UCSD-AML1 (cell line): ENCODE data around the gene RCBTB1.
"Not testable (repeated sequence)": the region's sequence is repeated elsewhere in the genome, so short reads cannot be mapped to it uniquely, and the experiment has no call there.

Experiments
- DNase-seq: peaks from one replicate; lab custom pipeline; 2025; ENCODE audit not compliant: unreplicated experiment; lab: John Stamatoyannopoulos, UW

The RCBTB1 gene

DNA sequence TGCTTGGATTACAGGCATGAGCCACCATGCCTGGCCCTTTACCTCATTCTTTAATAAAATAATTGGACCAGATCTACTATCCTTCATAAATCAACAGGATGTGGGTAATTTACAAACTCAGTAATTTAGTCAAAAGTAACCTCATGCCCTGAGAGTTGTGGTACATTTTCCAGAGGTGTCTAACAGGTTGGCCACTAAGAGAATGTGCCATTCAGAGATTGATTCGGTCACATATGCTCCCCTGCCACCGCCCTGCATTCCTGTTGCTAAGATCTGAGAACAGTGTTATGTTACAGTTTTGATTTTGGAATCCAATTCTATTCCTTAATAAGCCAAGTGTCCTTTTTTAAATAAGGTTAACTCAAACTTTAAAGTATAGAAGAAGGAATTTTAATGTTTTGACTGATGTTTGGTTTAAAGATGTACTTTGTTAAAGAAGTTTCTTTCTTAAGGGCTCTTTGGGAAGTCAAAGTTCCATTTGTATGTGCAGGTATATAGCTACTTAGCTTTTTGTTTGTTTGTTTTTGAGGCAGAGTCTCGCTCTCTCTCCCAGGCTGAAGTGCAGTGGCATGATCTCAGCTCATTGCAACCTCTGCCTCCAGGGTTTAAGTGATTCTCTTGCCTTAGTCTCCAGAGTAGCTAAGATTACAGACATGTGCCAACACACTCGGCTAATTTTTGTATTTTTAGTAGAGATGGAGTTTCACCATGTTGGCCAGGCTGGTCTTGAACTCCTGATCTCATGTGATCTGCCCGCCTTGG lies 60.4 kb downstream of the RCBTB1 start:
- DNase-seq, result no peak

DNA sequence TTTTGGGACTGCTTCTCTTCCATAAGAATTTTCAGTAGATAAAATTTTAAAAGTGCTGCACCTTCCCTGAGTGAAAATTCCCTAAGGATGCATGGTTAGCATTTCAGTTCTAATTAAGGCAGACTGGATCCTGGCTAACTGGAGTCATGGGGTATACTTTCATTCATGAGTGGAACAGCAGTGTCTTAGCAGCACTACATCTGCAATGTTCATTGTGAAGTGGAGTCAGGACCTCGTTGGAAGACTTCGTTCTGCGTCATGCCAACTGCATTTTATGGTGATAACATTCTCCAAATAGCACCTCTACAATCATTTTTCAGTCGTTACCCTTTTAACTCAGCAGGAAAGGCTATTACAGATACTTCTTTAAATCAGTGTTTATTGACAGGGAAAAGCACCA lies 64.1 kb downstream of the RCBTB1 start:
- DNase-seq, result no peak

DNA sequence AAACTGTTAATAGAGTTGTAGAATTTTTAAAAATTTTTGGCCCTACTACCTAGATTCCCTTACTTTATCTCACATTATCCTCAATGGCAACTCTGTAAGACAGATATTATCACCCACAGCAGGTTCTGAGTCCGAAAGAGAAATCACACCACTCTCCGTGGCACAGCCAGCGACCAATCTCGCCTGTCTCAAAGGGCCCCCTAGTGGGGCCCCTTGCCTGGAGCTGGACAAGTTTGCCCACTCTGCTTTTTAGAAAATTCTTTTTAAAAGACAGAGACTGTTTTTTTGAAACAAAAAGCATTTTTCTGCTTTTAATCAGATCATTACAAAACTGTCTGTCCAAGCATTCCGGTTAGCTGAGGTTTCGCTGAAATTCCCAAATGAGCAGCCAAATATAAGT lies 67.9 kb downstream of the RCBTB1 start:
- DNase-seq, result no peak

DNA sequence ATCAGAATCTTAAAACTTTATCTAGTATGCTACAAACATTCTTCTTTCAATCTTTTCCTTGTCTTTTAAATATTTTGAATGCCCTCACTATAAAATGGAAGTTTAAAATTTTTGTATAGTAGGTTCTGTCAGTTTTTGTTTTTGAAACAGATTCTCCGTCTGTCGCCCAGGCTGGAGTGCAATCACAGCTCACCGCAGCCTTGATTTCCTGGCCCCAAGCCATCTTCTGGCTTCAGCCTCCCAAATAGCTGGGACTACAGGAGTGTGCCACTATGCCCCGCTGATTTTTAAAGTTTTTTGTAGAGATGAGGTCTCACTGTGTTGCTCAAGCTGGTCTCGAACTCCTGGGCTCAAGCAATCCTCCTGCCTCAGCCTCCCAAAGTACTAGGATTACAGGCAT lies 68.9 kb downstream of the RCBTB1 start:
- DNase-seq, result no peak

DNA sequence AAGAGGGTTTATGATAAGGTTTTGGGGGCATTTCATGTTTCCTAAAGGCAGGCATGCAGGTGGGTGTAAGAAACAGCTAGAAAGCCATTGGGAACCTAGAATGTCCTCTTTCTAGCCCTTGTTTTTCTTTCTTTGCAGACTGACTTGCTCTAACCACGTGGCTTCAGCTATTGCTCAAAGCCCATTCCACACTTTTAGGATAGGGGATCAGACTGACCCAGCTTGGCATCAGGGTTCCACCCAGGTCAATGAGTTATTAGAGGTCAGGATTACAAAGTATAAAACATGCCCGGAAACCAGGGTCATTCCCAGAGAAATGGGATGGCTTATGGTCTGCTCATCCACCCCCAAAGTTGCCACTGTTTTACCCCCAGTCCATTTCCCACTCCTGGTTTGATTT lies 72.8 kb downstream of the RCBTB1 start:
- DNase-seq, result no peak

DNA sequence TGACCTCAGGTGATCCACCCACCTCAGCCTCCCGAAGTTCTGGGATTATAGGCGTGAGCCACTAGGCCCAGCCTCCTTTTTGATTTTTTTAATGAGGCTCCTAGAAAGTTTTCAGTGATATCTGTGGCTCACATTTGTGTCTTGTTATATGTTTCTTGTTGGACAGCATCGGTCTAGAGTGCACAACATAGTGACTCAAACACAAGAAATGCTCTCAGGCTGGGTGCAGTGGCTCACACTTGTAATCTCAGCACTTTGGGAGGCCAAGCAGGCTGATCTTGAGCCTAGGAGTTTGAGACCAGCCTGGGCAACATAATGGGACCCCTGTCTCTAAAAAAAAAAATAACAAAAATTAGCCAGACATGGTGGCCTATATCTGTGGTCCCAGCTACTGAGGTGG lies 81.4 kb downstream of the RCBTB1 start:
- DNase-seq, result no peak

DNA sequence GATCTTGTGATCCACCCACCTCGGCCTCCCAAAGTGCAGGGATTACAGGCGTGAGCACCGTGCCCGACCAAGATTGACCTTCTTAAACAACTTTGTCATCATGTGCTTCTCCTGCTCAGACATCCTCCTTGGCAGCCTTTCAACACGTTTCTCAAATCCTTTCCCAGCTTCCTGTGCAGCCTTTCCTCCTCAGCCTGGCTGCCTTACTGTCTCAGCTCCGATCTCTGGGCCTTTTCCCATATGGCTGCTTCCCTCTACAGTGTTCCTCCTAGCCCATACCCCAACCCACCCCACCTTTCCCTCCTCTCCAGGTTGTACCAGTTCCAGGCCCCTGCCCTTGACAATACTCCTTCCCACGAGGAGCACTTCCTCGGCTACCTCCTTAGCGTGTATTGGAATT lies 82.4 kb downstream of the RCBTB1 start:
- DNase-seq, result no peak

DNA sequence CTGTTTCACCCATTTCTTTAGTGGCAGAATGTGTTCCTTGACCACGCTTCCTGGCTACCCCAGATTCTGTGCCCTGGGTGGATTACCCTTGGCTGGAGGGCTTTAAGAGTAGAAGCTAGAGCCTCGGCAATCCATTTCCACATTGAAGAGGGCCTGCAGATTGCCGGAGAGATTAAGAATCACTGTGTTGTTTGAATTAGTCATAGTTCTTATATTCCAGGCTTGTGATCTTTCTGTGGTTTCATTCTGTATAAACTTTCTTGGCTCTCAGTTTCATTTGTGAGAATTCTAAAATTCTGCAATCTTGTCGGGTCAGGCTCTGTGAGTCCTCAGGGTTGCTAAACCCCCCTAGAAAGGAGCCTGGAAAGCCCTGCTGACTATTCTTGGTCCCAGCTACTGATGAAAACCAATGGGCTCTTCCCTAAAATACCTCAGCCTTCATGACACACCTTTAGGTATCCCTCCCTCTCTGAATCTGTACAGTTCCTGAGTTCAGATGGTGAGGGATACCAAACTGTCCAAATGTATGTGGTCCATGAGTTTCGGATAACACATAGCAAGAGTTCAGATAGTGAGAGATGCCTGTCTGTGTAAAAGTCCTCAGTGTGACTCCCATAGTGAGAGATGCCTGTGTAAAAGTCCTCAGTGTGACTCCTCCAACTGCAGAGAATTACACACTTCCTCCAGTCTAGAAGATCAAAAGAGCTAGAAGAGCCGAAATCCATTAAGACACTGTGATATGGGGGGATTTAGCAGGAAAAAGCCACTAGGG lies 85.3 kb downstream of the RCBTB1 start:
- DNase-seq, result no peak

DNA sequence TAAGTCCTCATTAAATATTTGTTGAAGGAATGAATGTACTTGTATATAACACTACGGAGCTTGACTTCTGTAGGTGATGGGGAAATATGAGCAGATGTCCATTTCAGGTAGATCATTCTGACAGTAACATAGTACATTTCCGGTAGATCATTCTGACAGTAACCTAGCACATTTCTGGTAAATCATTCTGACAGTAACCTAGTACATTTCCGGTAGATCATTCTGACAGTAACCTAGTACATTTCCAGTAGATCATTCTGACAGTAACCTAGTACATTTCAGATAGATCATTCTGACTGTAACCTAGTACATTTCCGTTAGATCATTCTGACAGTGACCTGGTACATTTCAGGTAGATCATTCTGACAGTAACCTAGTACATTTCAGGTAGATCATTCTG lies 87.2 kb downstream of the RCBTB1 start:
- no peak for DNase-seq

DNA sequence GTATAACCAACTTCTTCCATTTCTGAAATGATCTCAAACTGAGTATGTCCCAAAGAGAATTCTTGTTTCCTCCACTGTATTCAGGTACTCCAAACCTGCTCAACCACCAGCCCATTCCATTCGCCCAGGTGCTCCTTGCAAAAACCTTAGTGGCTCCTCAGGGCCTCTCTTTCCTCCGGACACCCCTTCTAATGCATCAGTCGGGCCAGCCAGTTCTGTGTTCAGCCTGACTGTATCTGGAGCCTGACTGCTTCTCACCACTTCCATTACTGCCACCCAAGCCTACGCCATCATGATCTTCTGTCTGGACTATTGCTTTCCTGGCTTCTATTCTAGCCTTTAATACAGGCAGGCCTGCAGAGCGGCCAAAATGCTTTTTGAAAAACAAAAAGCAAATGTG lies 88.1 kb downstream of the RCBTB1 start:
- DNase-seq, result no peak

DNA sequence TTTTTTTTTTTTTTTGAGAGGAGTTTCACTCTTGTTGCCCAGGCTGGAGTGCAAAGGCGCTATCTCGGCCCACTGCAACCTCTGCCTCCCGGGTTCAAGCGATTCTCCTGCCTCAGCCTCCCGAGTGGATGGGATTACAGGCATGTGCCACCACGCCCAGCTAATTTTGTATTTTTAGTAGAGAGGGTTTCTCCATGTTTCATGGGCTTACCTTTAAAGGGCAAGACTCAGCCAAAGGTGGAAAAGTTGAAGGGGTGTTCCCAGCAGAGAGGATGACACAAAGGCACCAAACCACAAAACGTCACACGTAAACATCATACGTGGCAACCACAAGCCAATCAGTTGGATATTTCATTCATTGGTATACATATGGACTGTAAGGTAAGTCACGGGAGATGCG lies 88.5 kb downstream of the RCBTB1 start:
- DNase-seq, result not testable (repeated sequence)

DNA sequence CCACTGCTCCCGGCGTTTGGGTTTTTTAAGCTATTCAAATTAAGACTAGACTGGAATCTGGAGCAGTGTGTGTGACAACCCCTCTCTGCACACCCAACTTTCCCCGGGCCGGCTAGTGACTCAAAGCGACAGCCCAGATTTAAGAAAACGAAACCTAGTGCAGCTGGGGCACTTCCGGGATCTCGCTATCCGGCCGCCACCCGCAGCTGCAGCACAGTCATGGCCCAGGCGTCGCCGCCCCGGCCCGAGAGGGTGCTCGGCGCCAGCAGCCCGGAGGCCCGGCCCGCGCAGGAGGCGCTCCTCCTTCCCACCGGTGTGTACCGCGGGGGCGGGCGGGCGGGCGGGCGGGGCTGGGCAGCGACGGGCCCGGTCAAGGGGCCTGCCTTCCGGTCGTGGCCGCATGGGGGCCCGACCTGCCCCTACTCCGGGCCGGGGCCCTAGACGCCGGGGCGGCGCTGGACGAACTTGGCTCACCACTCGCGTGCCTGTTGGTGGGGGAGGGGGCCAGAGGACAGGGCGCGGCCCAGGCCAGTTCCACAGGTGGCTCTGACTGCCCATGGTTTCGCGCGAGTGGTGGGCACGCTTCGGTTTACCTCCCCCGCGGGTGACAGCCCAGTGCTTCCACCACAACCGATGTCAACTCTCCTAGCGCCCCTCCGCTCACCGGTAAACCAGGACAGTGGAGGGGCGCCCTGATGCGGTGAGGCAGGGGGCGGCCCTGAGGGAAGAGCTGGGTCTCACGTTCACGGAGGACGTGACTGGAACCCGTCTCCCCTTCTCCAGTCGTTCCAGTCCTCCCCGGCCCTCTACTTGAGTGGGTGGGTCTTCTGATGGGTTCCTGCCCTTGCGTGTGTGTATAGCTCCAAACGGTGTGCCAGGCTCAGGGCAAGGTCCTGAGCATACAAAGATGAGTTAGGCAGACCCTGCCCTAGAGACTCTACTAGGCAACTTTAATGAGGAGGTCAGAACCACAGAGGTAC lies 89.3 kb downstream of the RCBTB1 start, which contains the start of gene PHF11:
PHF11 (plus strand) TSS at position 171 of the 980 bp plus-strand sequence; CDS start at position 220, 49 bp downstream.
- DNase-seq, result peak; percentile 67

DNA sequence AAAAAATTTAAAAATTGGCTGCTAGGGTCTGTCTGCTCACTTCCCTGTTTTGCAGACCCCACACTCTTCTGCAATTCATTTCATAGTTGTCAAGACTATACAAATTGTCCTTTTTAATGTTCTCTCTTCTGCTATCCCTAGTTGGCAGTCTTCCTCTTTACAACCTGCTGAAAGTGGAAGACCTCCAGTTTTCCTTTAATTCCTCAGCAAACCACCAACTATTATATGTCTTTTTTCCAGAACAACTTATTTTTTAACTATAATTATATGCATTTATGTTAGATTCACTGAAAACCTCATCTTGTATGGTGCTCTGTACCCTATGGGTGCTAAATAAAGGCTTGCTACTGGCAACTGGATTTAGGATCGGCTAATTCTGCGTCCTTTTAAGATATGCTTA lies 90.7 kb downstream of the RCBTB1 start:
- DNase-seq, result no peak

DNA sequence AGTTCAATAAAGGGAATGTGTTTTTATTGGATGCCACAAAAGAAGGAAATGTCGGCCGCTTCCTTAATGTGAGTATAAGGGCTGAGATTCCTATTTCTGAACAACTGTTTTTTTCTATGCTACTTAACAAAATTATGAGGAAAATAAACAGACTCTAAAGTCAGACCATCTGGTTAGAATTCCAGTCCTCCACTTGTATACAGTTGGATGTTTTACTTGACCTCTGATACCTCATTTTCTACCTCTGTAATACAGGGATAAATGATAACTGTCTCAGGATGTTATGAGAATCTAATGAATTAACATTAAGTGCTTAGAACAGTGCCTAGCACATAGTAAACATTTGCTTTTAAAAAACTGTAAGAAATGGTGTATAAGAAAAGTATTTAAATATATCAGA lies 96.8 kb downstream of the RCBTB1 start:
- no peak for DNase-seq
